Mesendoderm (in vitro differentiated cells): Measurements from ENCODE around the gene MTPN.

ENCODE experiments used
- DNase-seq: peaks from one replicate; pipeline ENCODE4 v3.0.0; 2013
- H2AK5ac ChIP-seq: 2 replicates; pipeline ENCODE4 v1.6.1; 2013; ENCODE audit warnings: low read length, inconsistent platforms
- H2BK120ac ChIP-seq: 2 replicates; pipeline ENCODE4 v1.6.1; 2013; ENCODE audit warnings: low read depth, mild to moderate bottlenecking, low read length, moderate library complexity, mixed read lengths
- H2BK15ac ChIP-seq: replicated peaks from 2 replicates; pipeline ENCODE4 v1.6.1; 2013; ENCODE audit warnings: low read depth, mild to moderate bottlenecking, moderate library complexity
- H2BK5ac ChIP-seq: 2 replicates; pipeline ENCODE4 v1.6.1; 2013; ENCODE audit warnings: low read length, inconsistent platforms
- H3K18ac ChIP-seq: 2 replicates; pipeline ENCODE4 v1.6.1; 2013; ENCODE audit warnings: mild to moderate bottlenecking, low read length, mixed read lengths
- H3K23ac ChIP-seq: one replicate; pipeline ENCODE4 v1.6.1; 2013; ENCODE audit warnings: low read length
- H3K27ac ChIP-seq: 2 replicates; pipeline ENCODE4 v1.5.1; 2013; ENCODE audit warnings: low read depth, mild to moderate bottlenecking, inconsistent platforms, low read length, moderate library complexity
- H3K27me3 ChIP-seq: 2 replicates; pipeline ENCODE4 v1.6.1; 2013; ENCODE audit warnings: low read length, control low read depth, mild to moderate bottlenecking, inconsistent platforms; ENCODE audit not compliant: insufficient read depth, poor library complexity
- H3K36me3 ChIP-seq: 2 replicates; pipeline ENCODE4 v1.6.1; 2013; ENCODE audit warnings: low read length, inconsistent platforms; ENCODE audit not compliant: control insufficient read depth, insufficient read depth
- H3K4ac ChIP-seq: one replicate; pipeline ENCODE4 v1.6.1; 2013; ENCODE audit warnings: low read depth, mild to moderate bottlenecking, low read length, moderate library complexity
- H3K4me1 ChIP-seq: 2 replicates; pipeline ENCODE4 v1.6.1; 2013; ENCODE audit warnings: low read depth, low read length, inconsistent platforms; ENCODE audit not compliant: control insufficient read depth
- H3K4me2 ChIP-seq: 2 replicates; pipeline ENCODE4 v1.6.1; 2013; ENCODE audit warnings: low read length
- H3K4me3 ChIP-seq: 2 replicates; pipeline ENCODE4 v1.5.1; 2013; ENCODE audit warnings: mild to moderate bottlenecking, low read length
- H3K56ac ChIP-seq: one replicate; pipeline ENCODE4 v1.6.1; 2013; ENCODE audit warnings: low read length
- H3K79me1 ChIP-seq: 2 replicates; pipeline ENCODE4 v1.6.1; 2013; ENCODE audit warnings: low read length, inconsistent platforms
- H3K79me2 ChIP-seq: 2 replicates; pipeline ENCODE4 v1.6.1; 2013; ENCODE audit warnings: mild to moderate bottlenecking, low read length; ENCODE audit not compliant: control insufficient read depth, insufficient read depth
- H3K9ac ChIP-seq: 2 replicates; pipeline ENCODE4 v1.6.1; 2013; ENCODE audit warnings: low read length, inconsistent platforms
- H4K5ac ChIP-seq: one replicate; pipeline ENCODE4 v1.6.1; 2013; ENCODE audit warnings: low read length
- H4K8ac ChIP-seq: one replicate; pipeline ENCODE4 v1.6.1; 2013; ENCODE audit warnings: low read depth, mild to moderate bottlenecking, control low read depth, low read length, moderate library complexity
- WGBS: extraction: QIAGEN DNeasy Blood & Tissue Kit; methylation state at CpG from one replicate; pipeline ENCODE4 v1.1.7; 2013; ENCODE audit warnings: low lambda C conversion rate, missing lambda C conversion rate; ENCODE audit not compliant: insufficient coverage; ENCODE audit errors: extremely low coverage; 5-methylcytosine and 5-hydroxymethylcytosine counted together

MTPN gene

GRCh38 chr7:135975166-135975565, 2.0 kb downstream of the MTPN start:
- H3K18ac ChIP-seq: no peak overlapping the region
- no peak overlapping the region for H3K9ac ChIP-seq
- no peak overlapping the region for H3K4me3 ChIP-seq
- no peak overlapping the region for H3K4me2 ChIP-seq
- H3K79me1 ChIP-seq: peaks cover 8% of the 10 kb centered on the region
- no CpG with 5 or more reads among the region's 2 CpGs for WGBS
- H3K23ac ChIP-seq: no peak overlapping the region
- H2BK15ac ChIP-seq: no peak overlapping the region
- no peaks in the 10 kb centered on the region for H3K27me3 ChIP-seq
- H3K4ac ChIP-seq: no peak overlapping the region
- H3K36me3 ChIP-seq: no peaks in the 10 kb centered on the region
- no peak overlapping the region for H4K5ac ChIP-seq
- H2AK5ac ChIP-seq: no peak overlapping the region
- H3K27ac ChIP-seq: no peak overlapping the region
- no peak for DNase-seq
- peaks cover 5% of the 10 kb centered on the region for H3K4me1 ChIP-seq
- H2BK120ac ChIP-seq: no peak overlapping the region
- peaks cover 33% of the 10 kb centered on the region for H3K79me2 ChIP-seq
- no peak overlapping the region for H2BK5ac ChIP-seq
- no peak overlapping the region for H4K8ac ChIP-seq
- H3K56ac ChIP-seq: no peak overlapping the region

- Histone ChIP-seq H3K4me2 (no peak overlapping the region), H3K27me3 (no peaks in the 10 kb centered on the region), H4K5ac (no peak overlapping the region), H3K4ac (no peak overlapping the region), H3K18ac (no peak overlapping the region), H3K79me2 (peaks cover 34% of the 10 kb centered on the region), H3K79me1 (peaks cover 8% of the 10 kb centered on the region), H2BK15ac (no peak overlapping the region), H3K4me3 (no peak overlapping the region), H3K36me3 (no peaks in the 10 kb centered on the region), H3K27ac (no peak overlapping the region), H2BK5ac (no peak overlapping the region), H3K9ac (no peak overlapping the region), H3K23ac (no peak overlapping the region), H3K4me1 (peaks cover 5% of the 10 kb centered on the region), H2BK120ac (no peak overlapping the region), H2AK5ac (no peak overlapping the region), H4K8ac (no peak overlapping the region), H3K56ac (no peak overlapping the region)
- WGBS: no CpG with 5 or more reads among the region's 1 CpG
- no peak for DNase-seq
Measured at GRCh38 chr7:135974667-135975066, 2.5 kb downstream of the MTPN start.

DNA sequence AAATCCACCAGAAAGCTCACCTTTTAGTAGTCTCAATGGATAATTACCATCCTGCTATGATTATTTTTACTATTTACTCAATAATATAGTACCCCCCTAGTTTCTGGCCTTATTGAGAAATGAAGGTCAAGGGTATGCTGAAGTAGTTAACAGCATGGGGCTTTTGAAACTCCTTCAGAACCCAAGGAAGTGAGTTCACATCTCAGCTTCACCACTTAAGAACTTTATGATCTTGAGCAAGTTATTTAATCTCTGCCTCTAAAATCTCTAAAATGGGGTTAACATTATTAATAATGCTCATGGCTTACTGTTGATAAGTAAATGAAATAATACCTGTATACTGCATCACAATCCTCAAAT, 5.8 kb downstream of the MTPN start:
- no peak overlapping the region for H3K9ac ChIP-seq
- no peak overlapping the region for H2BK120ac ChIP-seq
- no peak overlapping the region for H2BK15ac ChIP-seq
- no peaks in the 10 kb centered on the region for H3K36me3 ChIP-seq
- no peak overlapping the region for H4K5ac ChIP-seq
- no peak for DNase-seq
- H3K27me3 ChIP-seq: no peaks in the 10 kb centered on the region
- H3K4me3 ChIP-seq: no peak overlapping the region
- H2AK5ac ChIP-seq: no peak overlapping the region
- H4K8ac ChIP-seq: no peak overlapping the region
- H3K4ac ChIP-seq: no peak overlapping the region
- no peak overlapping the region for H3K23ac ChIP-seq
- peaks cover 13% of the 10 kb centered on the region for H3K79me1 ChIP-seq
- no peak overlapping the region for H3K27ac ChIP-seq
- no peak overlapping the region for H3K56ac ChIP-seq
- H3K4me2 ChIP-seq: no peak overlapping the region
- peaks cover 5% of the 10 kb centered on the region for H3K4me1 ChIP-seq
- no peak overlapping the region for H3K18ac ChIP-seq
- peaks cover 39% of the 10 kb centered on the region for H3K79me2 ChIP-seq
- no peak overlapping the region for H2BK5ac ChIP-seq

- Histone ChIP-seq H2AK5ac (no peak overlapping the region), H3K4ac (no peak overlapping the region), H2BK15ac (no peak overlapping the region), H3K27ac (no peak overlapping the region), H3K79me1 (peaks cover 15% of the 10 kb centered on the region), H3K18ac (no peak overlapping the region), H3K79me2 (peaks cover 37% of the 10 kb centered on the region), H4K5ac (no peak overlapping the region), H3K4me2 (no peak overlapping the region), H3K56ac (no peak overlapping the region), H3K27me3 (no peaks in the 10 kb centered on the region), H3K4me3 (no peak overlapping the region), H3K36me3 (no peaks in the 10 kb centered on the region), H3K9ac (no peak overlapping the region), H3K23ac (no peak overlapping the region), H2BK5ac (no peak overlapping the region), H3K4me1 (peaks cover 2% of the 10 kb centered on the region), H2BK120ac (no peak overlapping the region), H4K8ac (no peak overlapping the region)
- WGBS: no CpG with 5 or more reads among the region's 1 CpG
- DNase-seq: no peak
Measured at GRCh38 chr7:135970682-135971365, 6.3 kb downstream of the MTPN start.

DNA sequence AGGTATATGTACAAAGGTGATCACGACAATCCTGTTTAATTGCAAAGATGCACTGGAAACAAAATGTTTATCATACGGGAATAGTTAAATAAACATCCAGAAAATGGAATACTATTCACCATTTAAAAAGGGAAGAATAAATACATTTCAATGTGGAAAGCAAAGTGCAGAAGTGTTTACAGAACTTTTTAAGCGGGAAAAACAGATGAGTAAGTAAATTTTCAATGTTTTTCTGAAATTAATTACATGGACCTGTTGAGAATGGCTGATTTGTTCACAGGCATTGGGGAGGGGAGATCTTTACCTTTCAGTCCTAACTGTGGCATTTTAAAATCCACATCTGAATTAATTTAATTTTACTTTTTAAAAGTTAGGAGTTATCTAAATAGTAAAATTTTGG, 7.1 kb downstream of the MTPN start:
- peaks cover 30% of the 10 kb centered on the region for H3K79me2 ChIP-seq
- H3K4me1 ChIP-seq: no peaks in the 10 kb centered on the region
- H3K27ac ChIP-seq: no peak overlapping the region
- H4K5ac ChIP-seq: no peak overlapping the region
- no peak overlapping the region for H2BK15ac ChIP-seq
- H3K18ac ChIP-seq: no peak overlapping the region
- H3K4me3 ChIP-seq: no peak overlapping the region
- H3K4ac ChIP-seq: no peak overlapping the region
- H3K36me3 ChIP-seq: no peaks in the 10 kb centered on the region
- H3K27me3 ChIP-seq: no peaks in the 10 kb centered on the region
- H2AK5ac ChIP-seq: no peak overlapping the region
- no CpG with 5 or more reads among the region's 3 CpGs for WGBS
- H3K79me1 ChIP-seq: peaks cover 12% of the 10 kb centered on the region
- no peak overlapping the region for H3K56ac ChIP-seq
- H2BK120ac ChIP-seq: no peak overlapping the region
- H3K9ac ChIP-seq: no peak overlapping the region
- H3K4me2 ChIP-seq: no peak overlapping the region
- H4K8ac ChIP-seq: no peak overlapping the region
- no peak overlapping the region for H3K23ac ChIP-seq
- DNase-seq: no peak
- H2BK5ac ChIP-seq: no peak overlapping the region

DNA sequence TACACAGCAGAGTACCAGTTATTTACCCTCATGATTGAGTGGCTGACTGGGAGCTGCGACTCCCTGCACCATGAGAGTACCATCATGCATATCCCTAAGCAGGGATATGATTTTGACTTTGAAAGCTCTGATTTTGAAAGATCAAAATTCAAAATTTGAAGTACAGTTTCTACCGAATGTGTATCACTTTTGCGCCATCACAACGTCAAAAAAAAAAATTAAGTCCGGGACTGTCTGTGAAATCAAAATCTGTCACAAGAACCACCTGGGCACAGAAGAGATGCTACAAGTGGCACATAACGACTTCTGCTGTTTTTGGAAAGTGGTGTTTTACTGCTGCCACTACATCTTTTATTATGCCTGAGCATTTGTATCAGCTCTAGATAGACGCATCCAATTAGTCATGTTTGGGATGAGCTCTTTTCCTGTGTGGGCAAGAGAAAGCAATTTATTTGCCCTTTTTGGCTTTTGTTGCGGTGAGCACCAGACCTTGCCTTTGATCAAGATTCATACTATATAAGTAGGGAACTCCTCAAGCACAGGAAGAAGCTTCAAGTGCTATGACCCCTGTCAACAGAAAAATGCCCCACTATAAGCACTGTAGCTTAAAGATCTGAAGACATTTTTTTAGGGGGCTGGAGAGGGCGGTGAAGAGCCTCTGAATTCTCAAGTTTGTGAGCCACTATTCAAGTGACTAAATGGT, 10.7 kb downstream of the MTPN start:
- Histone ChIP-seq H2BK15ac (no peak overlapping the region), H3K27ac (no peak overlapping the region), H3K18ac (no peak overlapping the region), H2BK5ac (no peak overlapping the region), H3K56ac (no peak overlapping the region), H3K27me3 (no peaks in the 10 kb centered on the region), H3K4me3 (no peak overlapping the region), H3K9ac (no peak overlapping the region), H4K8ac (no peak overlapping the region), H2BK120ac (no peak overlapping the region), H3K79me1 (peaks cover 15% of the 10 kb centered on the region), H2AK5ac (no peak overlapping the region), H3K79me2 (peaks cover 22% of the 10 kb centered on the region), H3K4me2 (no peak overlapping the region), H4K5ac (no peak overlapping the region), H3K36me3 (no peaks in the 10 kb centered on the region), H3K4me1 (no peaks in the 10 kb centered on the region), H3K4ac (no peak overlapping the region), H3K23ac (no peak overlapping the region)
- no peak for DNase-seq
- no CpG with 5 or more reads among the region's 9 CpGs for WGBS
